Measurements from ENCODE around the gene PTPRN2.

The PTPRN2 gene

GRCh38 chr7:158327571-158328180 lies 259.9 kb downstream of the PTPRN2 start:
- H3K4me1 ChIP-seq (ENCODE audit: insufficient read depth, low read length) = peaks cover 3% of the 10 kb centered on the region; the same call in 1 of the 2 replicates
- no peak overlapping the region for H3K9ac ChIP-seq (ENCODE audit: low read depth, low read length)
- H3K36me3 ChIP-seq (ENCODE audit: insufficient read depth, low read length) = no peaks in the 10 kb centered on the region
- H3K9me3 ChIP-seq (ENCODE audit: control insufficient read depth, insufficient read depth, low read length) = no peaks in the 10 kb centered on the region

- Histone ChIP-seq H3K9ac (ENCODE audit: low read depth, low read length) (no peak overlapping the region), H3K9me3 (ENCODE audit: control insufficient read depth, insufficient read depth, low read length) (no peaks in the 10 kb centered on the region), H3K4me1 (ENCODE audit: insufficient read depth, low read length) (peaks cover 3% of the 10 kb centered on the region; the same call in 1 of the 2 replicates), H3K36me3 (ENCODE audit: insufficient read depth, low read length) (no peaks in the 10 kb centered on the region)
Observed at GRCh38 chr7:158327012-158327411, 260.6 kb downstream of the PTPRN2 start.

- peaks cover 3% of the 10 kb centered on the region; the same call in 1 of the 2 replicates for H3K4me1 ChIP-seq (ENCODE audit: insufficient read depth, low read length)
- no peaks in the 10 kb centered on the region for H3K36me3 ChIP-seq (ENCODE audit: insufficient read depth, low read length)
- H3K9me3 ChIP-seq (ENCODE audit: control insufficient read depth, insufficient read depth, low read length) = no peaks in the 10 kb centered on the region
- no peak overlapping the region; the same call in 1 of the 2 replicates for H3K9ac ChIP-seq (ENCODE audit: low read depth, low read length)
Observed at GRCh38 chr7:158325530-158326381, 261.9 kb downstream of the PTPRN2 start.

- Histone ChIP-seq H3K4me1 (ENCODE audit: insufficient read depth, low read length) (peaks cover 3% of the 10 kb centered on the region; the same call in 1 of the 2 replicates), H3K36me3 (ENCODE audit: insufficient read depth, low read length) (no peaks in the 10 kb centered on the region), H3K9me3 (ENCODE audit: control insufficient read depth, insufficient read depth, low read length) (no peaks in the 10 kb centered on the region), H3K9ac (ENCODE audit: low read depth, low read length) (no peak overlapping the region)
Observed at GRCh38 chr7:158324397-158325360, 262.9 kb downstream of the PTPRN2 start.

GRCh38 chr7:158323741-158324396 lies 263.8 kb downstream of the PTPRN2 start:
- Histone ChIP-seq H3K36me3 (ENCODE audit: insufficient read depth, low read length) (no peaks in the 10 kb centered on the region), H3K4me1 (ENCODE audit: insufficient read depth, low read length) (peaks cover 3% of the 10 kb centered on the region; the same call in 1 of the 2 replicates), H3K9ac (ENCODE audit: low read depth, low read length) (no peak overlapping the region), H3K9me3 (ENCODE audit: control insufficient read depth, insufficient read depth, low read length) (no peaks in the 10 kb centered on the region)

- Histone ChIP-seq H3K9ac (ENCODE audit: low read depth, low read length) (no peak overlapping the region), H3K36me3 (ENCODE audit: insufficient read depth, low read length) (no peaks in the 10 kb centered on the region), H3K9me3 (ENCODE audit: control insufficient read depth, insufficient read depth, low read length) (no peaks in the 10 kb centered on the region), H3K4me1 (ENCODE audit: insufficient read depth, low read length) (peaks cover 3% of the 10 kb centered on the region; the same call in 1 of the 2 replicates)
Observed at GRCh38 chr7:158322616-158323530, 264.8 kb downstream of the PTPRN2 start.

- Histone ChIP-seq H3K4me1 (ENCODE audit: insufficient read depth, low read length) (peaks cover 3% of the 10 kb centered on the region; the same call in 1 of the 2 replicates), H3K36me3 (ENCODE audit: insufficient read depth, low read length) (no peaks in the 10 kb centered on the region), H3K9ac (ENCODE audit: low read depth, low read length) (no peak overlapping the region), H3K9me3 (ENCODE audit: control insufficient read depth, insufficient read depth, low read length) (no peaks in the 10 kb centered on the region)
Observed at GRCh38 chr7:158321936-158322615, 265.5 kb downstream of the PTPRN2 start.

- no peaks in the 10 kb centered on the region for H3K9me3 ChIP-seq (ENCODE audit: control insufficient read depth, insufficient read depth, low read length)
- H3K9ac ChIP-seq (ENCODE audit: low read depth, low read length) = no peak overlapping the region
- H3K4me1 ChIP-seq (ENCODE audit: insufficient read depth, low read length) = peaks cover 3% of the 10 kb centered on the region; the same call in 1 of the 2 replicates
- H3K36me3 ChIP-seq (ENCODE audit: insufficient read depth, low read length) = no peaks in the 10 kb centered on the region
Observed at GRCh38 chr7:158321056-158321700, 266.4 kb downstream of the PTPRN2 start.

GRCh38 chr7:158320328-158320727 lies 267.3 kb downstream of the PTPRN2 start:
- no peaks in the 10 kb centered on the region for H3K36me3 ChIP-seq (ENCODE audit: insufficient read depth, low read length)
- H3K4me1 ChIP-seq (ENCODE audit: insufficient read depth, low read length) = peaks cover 1% of the 10 kb centered on the region; the same call in 1 of the 2 replicates
- no peak overlapping the region for H3K9ac ChIP-seq (ENCODE audit: low read depth, low read length)
- H3K9me3 ChIP-seq (ENCODE audit: control insufficient read depth, insufficient read depth, low read length) = peaks cover 4% of the 10 kb centered on the region

- peak overlapping the region; percentile 7; the same call in 1 of the 2 replicates for H3K9ac ChIP-seq (ENCODE audit: low read depth, low read length)
- H3K4me1 ChIP-seq (ENCODE audit: insufficient read depth, low read length) = no peaks in the 10 kb centered on the region
- peaks cover 6% of the 10 kb centered on the region for H3K9me3 ChIP-seq (ENCODE audit: control insufficient read depth, insufficient read depth, low read length)
- H3K36me3 ChIP-seq (ENCODE audit: insufficient read depth, low read length) = no peaks in the 10 kb centered on the region
Observed at GRCh38 chr7:158318511-158318913, 269.1 kb downstream of the PTPRN2 start.

GRCh38 chr7:158317238-158318205 lies 270.1 kb downstream of the PTPRN2 start:
- Histone ChIP-seq H3K4me1 (ENCODE audit: insufficient read depth, low read length) (no peaks in the 10 kb centered on the region), H3K9ac (ENCODE audit: low read depth, low read length) (peak overlapping the region; percentile 11; the same call in 1 of the 2 replicates), H3K36me3 (ENCODE audit: insufficient read depth, low read length) (no peaks in the 10 kb centered on the region), H3K9me3 (ENCODE audit: control insufficient read depth, insufficient read depth, low read length) (peaks cover 6% of the 10 kb centered on the region)

All from ES-I3 (cell line).